Smooth muscle cell (in vitro differentiated cells): ENCODE results near the gene OSBPL8. TPM values are rescaled to one million over a fixed set of nuclear protein-coding genes. Genes with fewer than 3 reads are reported as not detected.
A peak's percentile ranks its signal among the peaks of the same experiment; 100 is the strongest.

Experiments
- DNase-seq: peaks from one replicate; lab custom pipeline; 2025; ENCODE audit not compliant: unreplicated experiment; lab: John Stamatoyannopoulos, UW
- H2AFZ ChIP-seq: fragments of 200-600 bp; sonication (generic); 2 replicates; pipeline ENCODE4 v1.6.0; 2016; ENCODE audit warnings: antibody characterized with exemption, low read depth, mild to moderate bottlenecking
- H3F3A ChIP-seq: fragments of 200-600 bp; sonication (generic); 2 replicates; pipeline ENCODE4 v1.6.0; 2017; ENCODE audit warnings: antibody characterized with exemption, low read depth
- H3K27ac ChIP-seq: fragments of 200-600 bp; sonication (generic); 2 replicates; pipeline ENCODE4 v1.5.1; 2016; ENCODE audit warnings: low read depth, mild to moderate bottlenecking
- H3K27me3 ChIP-seq: fragments of 200-600 bp; sonication (generic); 2 replicates; pipeline ENCODE4 v1.6.1; 2016; ENCODE audit warnings: low read depth, mild to moderate bottlenecking
- H3K36me3 ChIP-seq: fragments of 200-600 bp; sonication (generic); 2 replicates; pipeline ENCODE4 v1.5.1; 2016; ENCODE audit warnings: low read depth
- H3K4me1 ChIP-seq: fragments of 200-600 bp; sonication (generic); 2 replicates; pipeline ENCODE4 v1.5.1; 2016; ENCODE audit warnings: low read depth
- H3K4me2 ChIP-seq: fragments of 200-600 bp; sonication (generic); 2 replicates; pipeline ENCODE4 v1.6.0; 2016; ENCODE audit warnings: mild to moderate bottlenecking
- H3K4me3 ChIP-seq: fragments of 200-600 bp; sonication (generic); 2 replicates; pipeline ENCODE4 v1.5.1; 2016; ENCODE audit warnings: mild to moderate bottlenecking
- H3K79me2 ChIP-seq: fragments of 200-600 bp; sonication (generic); 2 replicates; pipeline ENCODE4 v1.6.0; 2016; ENCODE audit warnings: low read depth, mild to moderate bottlenecking
- H3K9ac ChIP-seq: fragments of 200-600 bp; sonication (generic); 2 replicates; pipeline ENCODE4 v1.6.0; 2016; ENCODE audit warnings: low read depth
- H3K9me3 ChIP-seq: fragments of 200-600 bp; sonication (generic); replicated peaks from 2 replicates; pipeline ENCODE4 v1.5.1; 2016; ENCODE audit warnings: low read depth
- H4K20me1 ChIP-seq: fragments of 200-600 bp; sonication (generic); 2 replicates; pipeline ENCODE4 v1.6.0; 2016; ENCODE audit warnings: low read depth
- WGBS: methylation state at CpG from one replicate; pipeline ENCODE4 v1.1.7; 2016; ENCODE audit warnings: low lambda C conversion rate; 5-methylcytosine and 5-hydroxymethylcytosine counted together
- polyA plus RNA-seq: library from polyadenylated mRNA; unstranded; fragments of >200 nt; fragmentation: Nextera tagmentation; extraction: Ambion mirVana; gene quantifications from 2 replicates; pipeline ENCODE4 v1.2.1, GENCODE V29; 2016
- total RNA-seq: library from RNA; depleted of rRNA; stranded (reverse); fragments of >200 nt; gene quantifications from 2 replicates; pipeline ENCODE4 v1.2.3, GENCODE V29; 2014
- TF ChIP-seq, protein P1 (sequence below): fragments of 200-600 bp; sonication (generic); IDR thresholded peaks from 2 replicates; pipeline ENCODE4 v1.5.1; 2017; ENCODE audit warnings: borderline replicate concordance, mild to moderate bottlenecking, antibody characterized with exemption; ENCODE audit not compliant: insufficient read depth, poor library complexity, severe bottlenecking

The OSBPL8 gene
- total and polyA plus RNA-seq, 2 experiments from 2014 or later: 32.0 to 108 TPM

DNA sequence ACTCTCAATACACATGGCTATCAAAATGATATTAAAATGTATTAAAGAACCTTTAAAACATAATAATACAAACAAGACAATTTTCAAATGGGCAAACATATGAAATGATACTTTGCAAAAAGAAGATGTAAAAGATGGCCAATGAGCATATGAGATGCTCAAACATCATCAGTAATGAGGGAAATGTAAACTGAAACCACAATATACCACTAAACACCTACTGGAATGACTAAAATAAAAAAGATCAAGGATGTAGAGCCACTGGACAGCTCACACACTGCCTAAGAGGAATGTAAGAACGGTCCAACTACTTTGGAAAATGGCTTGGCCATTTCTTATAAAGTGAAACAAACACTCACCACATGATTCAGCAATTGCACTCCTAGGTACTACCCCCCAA is 114.1 kb downstream of the OSBPL8 start:
- Histone ChIP-seq H3K27me3 (no peaks in the 10 kb centered on the region), H4K20me1 (peaks cover 61% of the 10 kb centered on the region), H3K36me3 (no peaks in the 10 kb centered on the region), H2AFZ (no peak overlapping the region), H3K9me3 (no peaks in the 10 kb centered on the region), H3K4me3 (no peak overlapping the region), H3K4me1 (peaks cover 1% of the 10 kb centered on the region), H3K79me2 (peaks cover 80% of the 10 kb centered on the region), H3K4me2 (peak overlapping the region; percentile 20), H3K9ac (no peak overlapping the region), H3K27ac (peak overlapping the region; percentile 34), H3F3A (peaks cover 8% of the 10 kb centered on the region)
- TF ChIP-seq, protein P1, sequence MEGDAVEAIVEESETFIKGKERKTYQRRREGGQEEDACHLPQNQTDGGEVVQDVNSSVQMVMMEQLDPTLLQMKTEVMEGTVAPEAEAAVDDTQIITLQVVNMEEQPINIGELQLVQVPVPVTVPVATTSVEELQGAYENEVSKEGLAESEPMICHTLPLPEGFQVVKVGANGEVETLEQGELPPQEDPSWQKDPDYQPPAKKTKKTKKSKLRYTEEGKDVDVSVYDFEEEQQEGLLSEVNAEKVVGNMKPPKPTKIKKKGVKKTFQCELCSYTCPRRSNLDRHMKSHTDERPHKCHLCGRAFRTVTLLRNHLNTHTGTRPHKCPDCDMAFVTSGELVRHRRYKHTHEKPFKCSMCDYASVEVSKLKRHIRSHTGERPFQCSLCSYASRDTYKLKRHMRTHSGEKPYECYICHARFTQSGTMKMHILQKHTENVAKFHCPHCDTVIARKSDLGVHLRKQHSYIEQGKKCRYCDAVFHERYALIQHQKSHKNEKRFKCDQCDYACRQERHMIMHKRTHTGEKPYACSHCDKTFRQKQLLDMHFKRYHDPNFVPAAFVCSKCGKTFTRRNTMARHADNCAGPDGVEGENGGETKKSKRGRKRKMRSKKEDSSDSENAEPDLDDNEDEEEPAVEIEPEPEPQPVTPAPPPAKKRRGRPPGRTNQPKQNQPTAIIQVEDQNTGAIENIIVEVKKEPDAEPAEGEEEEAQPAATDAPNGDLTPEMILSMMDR: no peak
- 6% methylated on average over 1 of the region's 1 CpG for WGBS
- no peak for DNase-seq

DNA sequence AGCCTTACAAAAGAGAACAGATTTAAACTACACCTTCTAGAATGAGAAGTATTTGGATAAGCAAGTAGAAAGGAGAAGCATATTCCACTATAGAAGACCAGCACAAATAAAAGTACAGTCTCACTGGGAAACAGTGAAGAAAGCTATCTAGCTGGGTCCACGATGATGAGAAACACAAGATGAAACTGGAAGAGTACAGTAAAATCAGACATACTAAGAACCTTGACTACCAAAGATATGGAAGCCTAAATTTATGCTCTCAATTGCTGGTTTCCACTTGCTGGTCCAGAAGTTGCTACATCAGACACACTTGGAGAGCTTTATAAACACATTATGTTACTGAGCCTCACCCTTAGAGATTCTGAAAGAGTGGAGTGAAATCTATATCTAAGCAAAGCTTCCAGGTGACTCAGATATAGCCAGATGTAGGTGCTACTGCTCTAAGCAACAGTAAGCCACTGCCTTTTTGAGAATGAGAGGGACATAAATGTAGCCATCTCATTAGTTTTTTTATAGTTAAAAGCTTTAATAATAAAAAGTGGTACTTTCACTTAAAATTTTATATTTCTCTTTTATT is 115.1 kb downstream of the OSBPL8 start:
- Histone ChIP-seq H3F3A (peaks cover 5% of the 10 kb centered on the region), H2AFZ (no peak overlapping the region), H3K36me3 (no peaks in the 10 kb centered on the region), H3K9ac (no peak overlapping the region), H3K9me3 (no peaks in the 10 kb centered on the region), H3K27me3 (no peaks in the 10 kb centered on the region), H3K4me1 (no peaks in the 10 kb centered on the region), H3K27ac (no peak overlapping the region), H3K4me3 (no peak overlapping the region), H4K20me1 (peaks cover 63% of the 10 kb centered on the region), H3K79me2 (peaks cover 89% of the 10 kb centered on the region), H3K4me2 (no peak overlapping the region)
- TF ChIP-seq, protein P1: no peak
- no peak for DNase-seq
- 87% methylated on average over 1 of the region's 1 CpG for whole genome bisulfite sequencing

DNA sequence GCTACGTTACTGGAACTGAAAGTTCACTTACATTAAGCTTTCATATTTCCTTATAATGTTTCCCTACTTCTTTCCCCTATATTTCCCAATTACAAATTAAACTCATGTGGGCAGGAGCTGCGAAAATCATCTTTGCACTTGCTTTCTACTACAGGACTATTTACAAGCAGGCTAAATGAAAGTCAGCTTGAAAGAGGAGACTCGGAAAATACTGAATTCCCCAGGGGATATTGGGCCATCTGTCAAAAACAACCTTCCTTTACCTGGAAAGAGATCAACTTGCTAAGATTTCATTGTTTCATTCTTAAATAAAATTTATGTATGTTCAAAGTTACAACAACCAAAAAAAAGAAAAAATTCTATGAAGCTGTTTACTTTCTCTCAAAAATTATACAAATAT is 118.6 kb downstream of the OSBPL8 start:
- TF ChIP-seq, protein P1: no peak
- Histone ChIP-seq H3K79me2 (peaks cover 85% of the 10 kb centered on the region), H3K4me1 (no peaks in the 10 kb centered on the region), H3K4me2 (no peak overlapping the region), H2AFZ (no peak overlapping the region), H3K27ac (no peak overlapping the region), H3K9me3 (no peaks in the 10 kb centered on the region), H3K4me3 (no peak overlapping the region), H3K9ac (no peak overlapping the region), H3K36me3 (no peaks in the 10 kb centered on the region), H4K20me1 (peaks cover 60% of the 10 kb centered on the region), H3F3A (peaks cover 5% of the 10 kb centered on the region), H3K27me3 (no peaks in the 10 kb centered on the region)
- WGBS: 92% methylated on average over 3 of the region's 3 CpGs
- DNase-seq: no peak

DNA sequence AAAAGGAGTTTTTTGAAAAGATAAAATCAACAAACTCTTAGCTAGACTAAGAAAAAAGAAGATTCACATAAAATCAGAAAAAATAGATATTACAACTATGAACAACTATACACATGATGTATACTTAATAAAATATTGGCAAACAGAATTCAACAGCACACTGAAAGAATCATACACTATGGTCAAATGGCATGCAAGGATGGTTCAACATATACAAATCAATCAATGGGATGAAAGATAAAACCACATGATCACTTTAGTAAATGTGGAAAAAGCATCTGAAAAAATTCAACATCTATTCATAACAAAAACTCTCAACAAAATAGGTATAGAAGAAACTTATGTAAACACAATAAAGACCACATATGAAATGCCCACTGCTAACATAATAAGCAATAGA is 126.8 kb downstream of the OSBPL8 start:
- Histone ChIP-seq H2AFZ (no peak overlapping the region), H4K20me1 (peaks cover 24% of the 10 kb centered on the region), H3K4me1 (no peaks in the 10 kb centered on the region), H3F3A (no peaks in the 10 kb centered on the region), H3K27ac (no peak overlapping the region), H3K9me3 (no peaks in the 10 kb centered on the region), H3K79me2 (peaks cover 91% of the 10 kb centered on the region), H3K9ac (no peak overlapping the region), H3K4me2 (no peak overlapping the region), H3K36me3 (no peaks in the 10 kb centered on the region), H3K27me3 (no peaks in the 10 kb centered on the region), H3K4me3 (no peak overlapping the region)
- DNase-seq: no peak
- TF ChIP-seq, protein P1: no peak
